NCI-H748 (cell line): ENCODE results near the gene RBMS3.
A peak's percentile ranks its signal among the peaks of the same experiment; 100 is the strongest.

Experiments used
- DNase-seq: peaks from one replicate; lab custom pipeline; 2025; ENCODE audit not compliant: unreplicated experiment; lab: John Stamatoyannopoulos, UW

The RBMS3 gene

GRCh38 chr3:29701326-29701983 lies 420.6 kb downstream of the RBMS3 start:
- DNase-seq = no peak

- DNase-seq = peak; percentile 71
Observed at GRCh38 chr3:29705906-29706844, 425.3 kb downstream of the RBMS3 start.

- DNase-seq = no peak
Observed at GRCh38 chr3:29708884-29709283, 428.0 kb downstream of the RBMS3 start.

GRCh38 chr3:29711255-29711771 lies 430.4 kb downstream of the RBMS3 start:
- DNase-seq = no peak

GRCh38 chr3:29716213-29716612 lies 435.3 kb downstream of the RBMS3 start:
- no peak for DNase-seq

GRCh38 chr3:29718661-29719065 lies 437.8 kb downstream of the RBMS3 start:
- no peak for DNase-seq

GRCh38 chr3:29720665-29721064 lies 439.8 kb downstream of the RBMS3 start:
- DNase-seq = peak; percentile 70

- no peak for DNase-seq
Observed at GRCh38 chr3:29721789-29722188, 440.9 kb downstream of the RBMS3 start.

- DNase-seq = no peak
Observed at GRCh38 chr3:29731050-29731449, 450.2 kb downstream of the RBMS3 start.

- DNase-seq = no peak
Observed at GRCh38 chr3:29741231-29741630, 460.4 kb downstream of the RBMS3 start.

GRCh38 chr3:29745232-29745870 lies 464.5 kb downstream of the RBMS3 start:
- DNase-seq = no peak

- no peak for DNase-seq
Observed at GRCh38 chr3:29746163-29746760, 465.4 kb downstream of the RBMS3 start.

- DNase-seq = no peak
Observed at GRCh38 chr3:29747991-29748390, 467.1 kb downstream of the RBMS3 start.

GRCh38 chr3:29751647-29752314 lies 470.9 kb downstream of the RBMS3 start:
- no peak for DNase-seq

- DNase-seq = no peak
Observed at GRCh38 chr3:29754346-29754745, 473.5 kb downstream of the RBMS3 start.

GRCh38 chr3:29755416-29755815 lies 474.5 kb downstream of the RBMS3 start:
- DNase-seq = no peak

GRCh38 chr3:29757054-29757777 lies 476.3 kb downstream of the RBMS3 start:
- DNase-seq = no peak

GRCh38 chr3:29758108-29758433 lies 477.2 kb downstream of the RBMS3 start:
- no peak for DNase-seq

- DNase-seq = no peak
Observed at GRCh38 chr3:29758434-29759322, 477.8 kb downstream of the RBMS3 start.
